Keratinocyte (primary cell): ENCODE measurements around the gene PLXNA2. TPM values are rescaled to one million over a fixed set of nuclear protein-coding genes. Genes with fewer than 3 reads are reported as not detected.

Experiments
- DNase-seq: peaks from one replicate; pipeline ENCODE4 v3.0.0-alpha.2; 2011; ENCODE audit warnings: low read depth, missing footprints, low spot score
- FAIRE-seq: peaks from 2 replicates; lab custom pipeline; 2011; peaks lifted over from hg19 to GRCh38; lab: Jason Lieb, UNC
- H2AFZ ChIP-seq: 2 replicates; pipeline ENCODE4 v1.6.0; 2012; ENCODE audit warnings: low read length, control low read depth, inconsistent platforms; ENCODE audit not compliant: control insufficient read depth
- H3K27ac ChIP-seq: 2 replicates; pipeline ENCODE4 v1.5.1; 2011; ENCODE audit warnings: low read length; ENCODE audit not compliant: control insufficient read depth, insufficient read depth
- H3K27me3 ChIP-seq: 3 replicates; pipeline ENCODE4 v1.6.0; 2011; ENCODE audit warnings: low read length; ENCODE audit not compliant: control insufficient read depth, insufficient read depth; ENCODE audit errors: extremely low read depth
- H3K36me3 ChIP-seq, 2 experiments: 2 replicates in 1 of 2; 3 replicates in 1 of 2; pipeline ENCODE4 v1.5.1; 2011; ENCODE audit warnings: low read length in 2 of 2, mild to moderate bottlenecking in 1 of 2; ENCODE audit not compliant: control insufficient read depth in 2 of 2, insufficient read depth in 2 of 2; ENCODE audit errors: extremely low read depth in 1 of 2
- H3K4me1 ChIP-seq: 3 replicates; pipeline ENCODE4 v1.5.1; 2011; ENCODE audit warnings: low read length; ENCODE audit not compliant: control insufficient read depth, insufficient read depth; ENCODE audit errors: extremely low read depth
- H3K4me2 ChIP-seq: 3 replicates; pipeline ENCODE4 v1.6.0; 2011; ENCODE audit warnings: low read depth, low read length; ENCODE audit not compliant: control insufficient read depth, insufficient read depth; ENCODE audit errors: extremely low read depth
- H3K4me3 ChIP-seq, 3 experiments: fragments of 200-600 bp in 1 of 3; sonication (generic) in 1 of 3; 2 replicates in 2 of 3; 3 replicates in 1 of 3; pipeline ENCODE4 v1.5.1; 2011 to 2016; ENCODE audit warnings: low read length in 3 of 3, mild to moderate bottlenecking in 3 of 3, control low read depth in 2 of 3, inconsistent platforms in 1 of 3, low read depth in 1 of 3, mixed read lengths in 1 of 3, mixed run types in 1 of 3, moderate library complexity in 1 of 3; ENCODE audit not compliant: control insufficient read depth in 2 of 3, insufficient read depth in 2 of 3; ENCODE audit errors: extremely low read depth in 1 of 3
- H3K79me2 ChIP-seq: 2 replicates; pipeline ENCODE4 v1.6.0; 2012; ENCODE audit warnings: low read length; ENCODE audit not compliant: control insufficient read depth, insufficient read depth
- H3K9ac ChIP-seq: 3 replicates; pipeline ENCODE4 v1.6.0; 2011; ENCODE audit warnings: low read length; ENCODE audit not compliant: control insufficient read depth, insufficient read depth; ENCODE audit errors: extremely low read depth
- H3K9me1 ChIP-seq: 3 replicates; pipeline ENCODE4 v1.6.0; 2011; ENCODE audit warnings: low read length; ENCODE audit not compliant: control insufficient read depth, insufficient read depth; ENCODE audit errors: extremely low read depth
- H3K9me3 ChIP-seq: 2 replicates; pipeline ENCODE4 v1.5.1; 2012; ENCODE audit warnings: low read depth, low read length; ENCODE audit not compliant: control insufficient read depth
- H4K20me1 ChIP-seq: 3 replicates; pipeline ENCODE4 v1.6.0; 2011; ENCODE audit warnings: low read length; ENCODE audit not compliant: control insufficient read depth, insufficient read depth; ENCODE audit errors: extremely low read depth
- EZH2 ChIP-seq: IDR thresholded peaks from one replicate; pipeline ENCODE4 v1.6.1; 2012; ENCODE audit warnings: inconsistent platforms, mild to moderate bottlenecking, low read length, moderate library complexity
- dilution Hi-C: fragments of 300-500 bp; cut with MboI; formaldehyde crosslinking; loops from one replicate; pipeline ENCODE4 v1.7.0; 2020; ENCODE audit warnings: low sequenced_read_pairs; ENCODE audit not compliant: extremely low pct_ligation_motif_present
- polyA plus RNA-seq, 5 experiments: library from polyadenylated mRNA; depleted of rRNA in 3 of 5; stranded (reverse) in 3 of 5; stranded (forward) in 1 of 5; unstranded in 1 of 5; fragments of >200 nt; gene quantifications; 1 replicate in 1 of 5; 2 replicates in 3 of 5; 3 replicates in 1 of 5; pipeline versions ENCODE4 v1.2.1 to v1.2.3, GENCODE V29; 2011 to 2012; ENCODE audit warnings: missing spikeins in 2 of 5, low read depth in 1 of 5, low replicate concordance in 1 of 5
- TF ChIP-seq, protein P1 (sequence below), 3 experiments: IDR thresholded peaks in 1 of 3; conservative IDR thresholded peaks in 1 of 3; optimal IDR thresholded peaks in 1 of 3; 2 replicates in 2 of 3; 3 replicates in 1 of 3; pipeline versions ENCODE3 to v1.5.1; 2011; ENCODE audit warnings: low read length in 3 of 3, mild to moderate bottlenecking in 3 of 3, moderate library complexity in 2 of 3, control low read depth in 1 of 3, inconsistent platforms in 1 of 3; ENCODE audit not compliant: insufficient read depth in 2 of 3; ENCODE audit errors: extremely low read depth in 1 of 3

Gene PLXNA2
- polyA plus RNA-seq, 1 donor (not counting 4 experiments of a cell fraction or from before 2014, with no cell fraction given): 6.7 TPM

DNA sequence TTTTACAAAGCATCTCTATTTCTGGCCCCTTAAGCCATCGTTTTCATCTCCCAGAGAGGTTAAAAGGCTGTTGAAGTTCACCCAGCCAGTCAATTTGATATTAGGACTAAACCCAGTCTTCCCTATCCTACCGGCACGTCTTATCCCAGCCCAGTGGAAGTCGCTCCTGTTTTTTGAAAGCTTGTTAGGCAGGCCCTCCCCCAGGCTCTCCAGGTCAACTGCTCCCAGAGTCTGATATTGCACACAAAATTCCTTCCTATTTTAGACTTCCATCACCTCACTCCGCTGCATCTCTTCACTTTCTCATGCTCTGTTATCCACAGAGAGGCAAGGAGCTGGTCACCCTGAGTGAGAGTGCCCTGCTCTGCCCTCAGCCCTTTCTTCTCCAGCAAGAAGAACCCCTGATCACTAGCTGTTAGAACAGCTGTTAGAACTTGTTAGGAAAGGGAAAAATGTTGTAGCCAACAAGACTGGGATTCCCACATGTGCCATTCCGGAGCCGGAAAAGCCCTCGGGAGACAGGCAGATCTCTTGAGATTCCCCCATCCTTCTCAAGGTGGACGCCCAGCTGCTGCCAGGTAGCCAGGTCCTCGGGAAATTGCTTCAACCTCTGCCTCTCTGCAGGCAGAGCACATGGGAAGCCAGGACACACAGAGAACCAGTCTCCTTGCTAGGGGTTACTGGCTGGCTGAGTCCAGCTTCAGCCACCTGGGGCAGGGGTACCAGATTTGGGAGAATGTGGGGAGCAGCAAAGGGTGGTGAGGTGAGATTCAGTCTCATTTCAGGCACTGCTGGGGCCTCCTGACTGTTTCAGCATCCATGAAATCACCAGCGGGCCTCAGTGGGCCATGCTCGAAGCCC is 25.7 kb downstream of the PLXNA2 start:
- Histone ChIP-seq H3K27me3 (no peaks in the 10 kb centered on the region), H3K79me2 (peaks cover 46% of the 10 kb centered on the region), H3K9me1 (no peaks in the 10 kb centered on the region), H4K20me1 (no peaks in the 10 kb centered on the region), H3K4me3 (no peak overlapping the region), H3K9me3 (no peaks in the 10 kb centered on the region), H3K27ac (peak overlapping the region; percentile 86), H3K4me1 (peaks cover 70% of the 10 kb centered on the region), H2AFZ (no peak overlapping the region), H3K36me3 (peaks cover 5 to 8% of the 10 kb centered on the region in 2 experiments), H3K9ac (peak overlapping the region; percentile 51), H3K4me2 (peak overlapping the region; percentile 72)
- no peak for TF ChIP-seq EZH2
- TF ChIP-seq, protein P1, sequence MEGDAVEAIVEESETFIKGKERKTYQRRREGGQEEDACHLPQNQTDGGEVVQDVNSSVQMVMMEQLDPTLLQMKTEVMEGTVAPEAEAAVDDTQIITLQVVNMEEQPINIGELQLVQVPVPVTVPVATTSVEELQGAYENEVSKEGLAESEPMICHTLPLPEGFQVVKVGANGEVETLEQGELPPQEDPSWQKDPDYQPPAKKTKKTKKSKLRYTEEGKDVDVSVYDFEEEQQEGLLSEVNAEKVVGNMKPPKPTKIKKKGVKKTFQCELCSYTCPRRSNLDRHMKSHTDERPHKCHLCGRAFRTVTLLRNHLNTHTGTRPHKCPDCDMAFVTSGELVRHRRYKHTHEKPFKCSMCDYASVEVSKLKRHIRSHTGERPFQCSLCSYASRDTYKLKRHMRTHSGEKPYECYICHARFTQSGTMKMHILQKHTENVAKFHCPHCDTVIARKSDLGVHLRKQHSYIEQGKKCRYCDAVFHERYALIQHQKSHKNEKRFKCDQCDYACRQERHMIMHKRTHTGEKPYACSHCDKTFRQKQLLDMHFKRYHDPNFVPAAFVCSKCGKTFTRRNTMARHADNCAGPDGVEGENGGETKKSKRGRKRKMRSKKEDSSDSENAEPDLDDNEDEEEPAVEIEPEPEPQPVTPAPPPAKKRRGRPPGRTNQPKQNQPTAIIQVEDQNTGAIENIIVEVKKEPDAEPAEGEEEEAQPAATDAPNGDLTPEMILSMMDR (optimal IDR thresholded peaks at IDR 0.05 in 1 of 3, IDR thresholded peaks at IDR 0.05 in 1 of 3, conservative IDR thresholded peaks at IDR 0.05 in 1 of 3; ENCODE audit: extremely low read depth in 1 of 3, insufficient read depth in 2 of 3, low read length in 3 of 3): no peak
- no peak for DNase-seq
- FAIRE-seq: no peak
- dilution Hi-C loops: no loop called here

DNA sequence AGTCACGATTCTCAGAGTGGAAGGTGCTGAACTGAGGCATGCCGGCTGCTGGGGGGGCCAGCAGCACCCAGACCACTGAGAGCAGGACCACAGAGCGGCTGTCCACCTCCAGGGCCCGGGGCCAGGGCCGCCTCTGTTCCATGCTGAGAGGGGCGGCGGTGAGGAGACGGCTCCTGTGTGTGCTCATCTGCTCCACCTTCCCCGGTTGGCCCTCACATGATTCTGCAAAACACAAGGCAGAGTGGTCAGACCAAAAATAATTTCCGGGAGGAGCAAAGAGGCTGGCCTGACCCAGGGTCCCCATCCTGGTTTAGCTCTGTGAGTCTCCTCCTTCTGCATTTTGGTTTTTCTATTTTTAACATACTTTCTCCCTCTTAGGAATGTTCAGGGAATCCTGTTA is 26.4 kb downstream of the PLXNA2 start:
- dilution Hi-C loops: no loop called here
- H3K79me2 ChIP-seq: peaks cover 41% of the 10 kb centered on the region
- H3K4me3 ChIP-seq: no peak overlapping the region
- TF ChIP-seq, protein P1 (optimal IDR thresholded peaks at IDR 0.05 in 1 of 3, IDR thresholded peaks at IDR 0.05 in 1 of 3, conservative IDR thresholded peaks at IDR 0.05 in 1 of 3; ENCODE audit: extremely low read depth in 1 of 3, insufficient read depth in 2 of 3, low read length in 3 of 3): no peak
- TF ChIP-seq EZH2: no peak
- H3K27me3 ChIP-seq: no peaks in the 10 kb centered on the region
- no peaks in the 10 kb centered on the region for H4K20me1 ChIP-seq
- H3K4me2 ChIP-seq: no peak overlapping the region
- H3K27ac ChIP-seq: no peak overlapping the region
- no peak overlapping the region for H2AFZ ChIP-seq
- FAIRE-seq: no peak
- DNase-seq: no peak
- no peak overlapping the region for H3K9ac ChIP-seq
- no peaks in the 10 kb centered on the region for H3K9me1 ChIP-seq
- peaks cover 5 to 8% of the 10 kb centered on the region in 2 experiments for H3K36me3 ChIP-seq
- peaks cover 66% of the 10 kb centered on the region for H3K4me1 ChIP-seq
- no peaks in the 10 kb centered on the region for H3K9me3 ChIP-seq
